Brain microvascular endothelial cell (primary cell): Measurements from ENCODE around the gene BIRC2.

Experiments
- DNase-seq: peaks from one replicate; pipeline ENCODE4 v3.0.0-alpha.2; 2020
- H3K27ac ChIP-seq: fragments of 250-450 bp; sonication (Bioruptor Pico); 2 replicates; pipeline ENCODE4 v1.5.1; 2020; ENCODE audit warnings: mild to moderate bottlenecking, moderate library complexity
- H3K27me3 ChIP-seq: fragments of 250-450 bp; sonication (Bioruptor Pico); replicated peaks from 2 replicates; pipeline ENCODE4 v1.5.1; 2020; ENCODE audit warnings: mild to moderate bottlenecking
- H3K36me3 ChIP-seq: fragments of 250-450 bp; sonication (Bioruptor Pico); replicated peaks from 2 replicates; pipeline ENCODE4 v1.5.1; 2020; ENCODE audit warnings: mild to moderate bottlenecking
- H3K4me3 ChIP-seq: 2 replicates; pipeline ENCODE4 v1.5.1; 2011; ENCODE audit warnings: low read depth, mild to moderate bottlenecking, control low read depth, low read length, moderate library complexity
- in situ Hi-C: cut with HindIII; loops from 2 replicates; pipeline ENCODE4 v1.10.0; 2017; ENCODE audit warnings: low sequenced_read_pairs, low pct_ligation_motif_present
- TF ChIP-seq, protein P1 (sequence below): IDR thresholded peaks from 2 replicates; pipeline ENCODE4 v1.5.1; 2011; ENCODE audit warnings: low read depth, mild to moderate bottlenecking, moderate library complexity, low read length, control low read depth, inconsistent platforms; ENCODE audit errors: missing control alignments

The BIRC2 gene

DNA sequence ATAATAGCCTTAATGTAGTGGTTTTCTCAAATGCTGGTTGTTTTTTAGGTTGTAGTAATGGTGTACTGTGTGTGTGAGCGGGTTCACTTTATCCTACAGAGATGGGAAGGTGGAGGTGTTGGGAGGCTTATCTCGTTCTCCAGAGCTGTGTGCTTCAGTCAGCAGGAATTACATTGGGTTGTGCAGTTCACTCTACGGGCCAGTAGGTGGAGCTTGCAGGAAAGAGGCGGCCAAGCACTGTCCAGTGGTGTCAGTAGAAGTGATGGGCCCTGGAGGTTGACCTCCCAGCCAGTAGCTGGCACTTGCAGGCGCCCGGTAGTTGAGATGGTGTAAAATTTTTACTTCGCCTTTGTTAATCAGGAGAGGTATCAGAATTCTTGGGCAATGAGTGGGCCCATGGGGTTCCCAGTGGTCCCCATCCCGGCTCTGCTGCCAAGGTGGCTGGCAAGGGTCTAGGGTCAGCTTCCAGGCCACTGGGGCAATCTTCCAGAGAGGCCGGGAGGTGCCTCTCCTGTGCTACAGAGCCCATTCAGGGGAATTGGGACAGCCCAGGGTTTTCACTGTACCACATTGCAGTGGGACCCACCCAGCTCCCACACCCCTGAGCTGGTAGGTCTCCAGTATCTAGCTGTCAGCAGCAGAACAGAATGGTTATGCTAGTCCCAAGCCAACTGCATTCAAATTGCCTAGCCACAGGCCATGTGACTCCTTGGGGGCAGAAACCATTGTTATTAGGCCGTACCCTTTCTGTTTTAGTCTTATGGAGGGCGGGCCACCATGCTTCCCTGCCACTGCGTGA is 43.9 kb downstream of the BIRC2 start:
- TF ChIP-seq, protein P1, sequence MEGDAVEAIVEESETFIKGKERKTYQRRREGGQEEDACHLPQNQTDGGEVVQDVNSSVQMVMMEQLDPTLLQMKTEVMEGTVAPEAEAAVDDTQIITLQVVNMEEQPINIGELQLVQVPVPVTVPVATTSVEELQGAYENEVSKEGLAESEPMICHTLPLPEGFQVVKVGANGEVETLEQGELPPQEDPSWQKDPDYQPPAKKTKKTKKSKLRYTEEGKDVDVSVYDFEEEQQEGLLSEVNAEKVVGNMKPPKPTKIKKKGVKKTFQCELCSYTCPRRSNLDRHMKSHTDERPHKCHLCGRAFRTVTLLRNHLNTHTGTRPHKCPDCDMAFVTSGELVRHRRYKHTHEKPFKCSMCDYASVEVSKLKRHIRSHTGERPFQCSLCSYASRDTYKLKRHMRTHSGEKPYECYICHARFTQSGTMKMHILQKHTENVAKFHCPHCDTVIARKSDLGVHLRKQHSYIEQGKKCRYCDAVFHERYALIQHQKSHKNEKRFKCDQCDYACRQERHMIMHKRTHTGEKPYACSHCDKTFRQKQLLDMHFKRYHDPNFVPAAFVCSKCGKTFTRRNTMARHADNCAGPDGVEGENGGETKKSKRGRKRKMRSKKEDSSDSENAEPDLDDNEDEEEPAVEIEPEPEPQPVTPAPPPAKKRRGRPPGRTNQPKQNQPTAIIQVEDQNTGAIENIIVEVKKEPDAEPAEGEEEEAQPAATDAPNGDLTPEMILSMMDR, result peak; percentile 97
- no peaks in the 10 kb centered on the region for H3K27me3 ChIP-seq
- peak; percentile 57 for DNase-seq
- peaks cover 49% of the 10 kb centered on the region for H3K36me3 ChIP-seq
- in situ Hi-C loops, result no loop called here
- no peak overlapping the region for H3K4me3 ChIP-seq
- H3K27ac ChIP-seq, result no peak overlapping the region

DNA sequence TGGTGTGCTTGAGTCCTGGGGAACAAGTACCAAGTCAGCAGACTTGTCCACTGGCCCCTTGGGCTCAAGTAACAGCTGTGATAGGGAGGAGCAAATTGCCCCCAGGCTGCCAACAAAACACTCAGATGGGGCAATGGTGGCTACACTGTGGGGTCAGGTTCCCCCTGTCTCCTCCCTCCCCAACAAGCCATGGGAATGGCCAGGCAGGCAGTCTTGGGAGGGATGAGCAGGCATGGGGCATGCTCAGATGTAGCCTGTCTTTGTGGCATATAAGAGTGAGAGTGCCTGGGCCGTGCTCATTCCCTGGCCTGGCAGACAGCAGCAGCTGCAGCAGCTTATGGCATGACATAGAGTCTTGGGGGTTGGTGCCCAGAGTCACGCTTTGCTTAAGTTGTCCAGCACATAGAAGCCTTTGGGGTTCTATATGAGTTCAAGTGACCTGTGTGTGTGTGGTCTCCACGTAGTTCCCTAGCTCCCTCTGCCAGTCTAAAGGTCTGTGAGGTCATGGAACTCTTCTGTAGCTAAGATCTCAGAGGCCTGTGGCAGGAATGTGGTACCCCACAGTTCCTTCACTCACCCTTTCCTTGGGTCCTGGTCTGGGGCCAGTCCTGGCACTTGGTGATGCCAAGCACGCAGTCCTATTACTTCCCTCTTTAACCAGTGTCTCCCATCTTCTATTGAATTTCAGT is 44.7 kb downstream of the BIRC2 start:
- Histone ChIP-seq H3K4me3 (no peak overlapping the region), H3K27ac (no peak overlapping the region), H3K36me3 (peaks cover 50% of the 10 kb centered on the region), H3K27me3 (no peaks in the 10 kb centered on the region)
- TF ChIP-seq, protein P1, result no peak
- no peak for DNase-seq
- in situ Hi-C loops, result no loop called here

DNA sequence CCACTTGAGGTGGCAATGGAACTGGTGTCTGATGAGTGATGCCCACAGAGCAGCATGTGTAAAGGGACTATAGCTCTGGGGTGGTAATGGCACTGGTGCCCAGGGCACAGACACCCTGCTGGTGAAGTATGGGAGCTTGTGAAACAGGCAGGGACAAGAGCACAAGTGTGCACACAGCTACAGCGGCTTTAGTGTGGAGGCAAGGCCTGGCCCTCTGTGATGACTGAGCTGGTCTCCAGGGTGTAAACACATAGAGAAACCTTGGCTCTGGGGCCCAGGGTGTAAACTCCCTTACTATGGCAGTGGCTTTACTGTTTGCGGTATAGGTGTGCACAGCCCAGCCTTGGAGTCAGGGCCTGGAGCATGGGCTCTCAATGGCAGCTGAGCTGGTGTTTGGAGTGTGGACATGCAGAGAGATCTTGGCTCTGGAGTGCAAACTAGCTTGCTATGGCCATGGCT is 46.3 kb downstream of the BIRC2 start:
- no peak overlapping the region for H3K27ac ChIP-seq
- in situ Hi-C loops, result no loop called here
- H3K27me3 ChIP-seq, result no peaks in the 10 kb centered on the region
- peaks cover 51% of the 10 kb centered on the region for H3K36me3 ChIP-seq
- no peak overlapping the region for H3K4me3 ChIP-seq
- no peak for DNase-seq
- TF ChIP-seq, protein P1, result no peak

DNA sequence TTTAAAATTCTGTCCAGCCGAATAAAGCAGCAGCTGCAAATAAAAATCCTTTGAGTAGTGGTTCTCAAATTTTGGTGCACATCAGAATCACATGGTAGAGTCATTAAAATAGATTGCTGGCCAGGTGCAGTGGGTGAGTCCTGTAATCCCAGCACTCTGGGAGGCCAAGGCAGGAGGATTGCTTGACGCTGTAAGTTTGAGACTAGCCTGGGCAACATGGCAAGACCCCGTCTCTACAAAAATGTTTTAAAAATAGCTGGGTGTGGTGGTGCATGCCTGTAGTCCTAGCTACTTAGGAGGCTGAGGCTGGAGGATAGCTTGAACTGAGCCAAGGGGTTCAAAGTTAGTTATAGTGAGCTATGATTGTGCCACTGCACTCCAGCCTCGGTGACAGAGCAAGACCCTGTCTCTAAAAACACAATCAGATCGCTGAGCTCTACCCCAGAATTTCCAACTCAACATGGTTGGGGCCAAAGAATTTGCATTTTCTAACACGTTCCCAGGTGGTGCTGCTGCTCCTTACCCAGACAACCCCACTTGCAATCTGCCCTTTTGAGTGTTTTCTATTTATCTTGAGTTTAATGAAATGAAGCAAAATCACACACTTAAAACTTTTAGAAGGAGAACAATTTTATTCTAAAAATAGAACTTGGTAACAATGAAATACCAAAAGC is 48.8 kb downstream of the BIRC2 start:
- no peak for DNase-seq
- in situ Hi-C loops, result no loop called here
- H3K36me3 ChIP-seq, result peaks cover 53% of the 10 kb centered on the region
- TF ChIP-seq, protein P1, result no peak
- H3K27ac ChIP-seq, result no peak overlapping the region
- H3K27me3 ChIP-seq, result no peaks in the 10 kb centered on the region
- H3K4me3 ChIP-seq, result no peak overlapping the region

DNA sequence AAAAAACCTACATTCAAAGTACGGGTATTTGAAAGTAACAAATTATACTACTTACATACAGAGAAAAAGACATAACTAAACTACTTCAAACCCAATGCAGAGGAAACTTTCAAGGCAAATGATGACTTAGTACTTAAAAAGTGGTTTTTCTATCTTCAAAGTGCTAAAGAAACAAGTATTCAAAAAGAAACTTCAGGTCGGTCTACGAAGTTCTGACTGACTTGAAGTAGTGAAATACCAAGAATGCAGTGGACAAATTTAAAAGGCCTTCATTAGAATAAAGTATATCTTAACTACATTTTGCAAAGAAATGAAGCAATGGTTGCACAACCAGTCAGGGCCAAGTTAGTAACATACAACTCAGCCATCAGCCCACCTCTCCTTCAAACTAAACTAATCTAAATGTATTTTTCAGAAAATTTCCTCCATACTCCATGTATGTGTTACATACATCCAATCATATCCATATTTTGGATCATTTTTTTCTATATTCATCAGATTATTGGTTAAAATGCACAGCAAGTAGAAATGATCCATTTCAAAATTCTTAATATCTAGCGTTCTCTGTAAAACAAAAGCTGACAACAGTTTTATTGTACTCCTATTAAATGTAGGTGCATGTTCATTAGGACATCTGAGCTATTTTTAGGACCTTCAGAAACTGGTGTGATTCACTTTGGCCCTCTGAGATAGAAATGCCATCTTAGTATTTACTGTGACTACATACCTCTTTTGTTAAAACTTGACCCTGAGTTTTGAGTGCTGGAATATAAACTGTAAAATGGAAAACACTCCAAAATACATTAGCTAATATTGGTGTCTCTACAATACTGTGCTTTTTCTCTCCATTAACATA is 49.9 kb downstream of the BIRC2 start:
- in situ Hi-C loops, result no loop called here
- DNase-seq, result no peak
- Histone ChIP-seq H3K27ac (no peak overlapping the region), H3K4me3 (no peak overlapping the region), H3K36me3 (peaks cover 46% of the 10 kb centered on the region), H3K27me3 (no peaks in the 10 kb centered on the region)
- TF ChIP-seq, protein P1, result no peak
